Measurements from ENCODE around the gene TMEM132E. TPM values are rescaled to one million over a fixed set of nuclear protein-coding genes. Genes with fewer than 3 reads are reported as not detected.

TMEM132E gene
- total RNA-seq, 3 donors from 2014 or later: under 0.01 TPM; not detected in 1

- no peak for TF ChIP-seq POLR2A (IDR thresholded peaks at IDR 0.05)
- TF ChIP-seq CTCF (IDR thresholded peaks at IDR 0.05): no peak
- TF ChIP-seq POLR2AphosphoS5 (IDR thresholded peaks at IDR 0.05): no peak
- Histone ChIP-seq H3K36me3 (no peaks in the 10 kb centered on the region), H3K9me3 (no peaks in the 10 kb centered on the region), H3K27me3 (peaks cover 5 to 35% of the 10 kb centered on the region in 2 donors), H3K4me1 (peaks cover 0 to 5% of the 10 kb centered on the region in 2 donors), H3K27ac (no peak overlapping the region), H3K4me3 (no peak overlapping the region)
- intact Hi-C loops (cut with DNase I; ENCODE audit: low total_unique reads): no loop called here
- no peak for DNase-seq (ENCODE audit: low spot score in 2 of 2)
These were observed 43.7 kb downstream of the TMEM132E start for GRCh38 chr17:34622862-34623623.

- no peak for TF ChIP-seq POLR2A (IDR thresholded peaks at IDR 0.05)
- no peak for TF ChIP-seq POLR2AphosphoS5 (IDR thresholded peaks at IDR 0.05)
- no peak for TF ChIP-seq CTCF (IDR thresholded peaks at IDR 0.05)
- Histone ChIP-seq H3K27me3 (peaks cover 5 to 43% of the 10 kb centered on the region in 2 donors), H3K9me3 (no peaks in the 10 kb centered on the region), H3K36me3 (no peaks in the 10 kb centered on the region), H3K4me3 (no peak overlapping the region), H3K4me1 (peaks cover 0 to 5% of the 10 kb centered on the region in 2 donors), H3K27ac (no peak overlapping the region)
- DNase-seq (ENCODE audit: low spot score in 2 of 2): no peak
- intact Hi-C loops (cut with DNase I; ENCODE audit: low total_unique reads): no loop called here
These were observed 44.7 kb downstream of the TMEM132E start for GRCh38 chr17:34623856-34624766.

- no peak overlapping the region for H3K4me3 ChIP-seq
- TF ChIP-seq POLR2A (IDR thresholded peaks at IDR 0.05): no peak
- TF ChIP-seq CTCF (IDR thresholded peaks at IDR 0.05): no peak
- no peak for TF ChIP-seq POLR2AphosphoS5 (IDR thresholded peaks at IDR 0.05)
- peaks cover 5 to 44% of the 10 kb centered on the region in 2 donors for H3K27me3 ChIP-seq
- no peak for DNase-seq (ENCODE audit: low spot score in 2 of 2)
- H3K27ac ChIP-seq: no peak overlapping the region
- H3K4me1 ChIP-seq: peaks cover 0 to 5% of the 10 kb centered on the region in 2 donors
- intact Hi-C loops (cut with DNase I; ENCODE audit: low total_unique reads): loop anchor here (5.0 kb wide), 1 partner anchor 153 kb away; no protein-coding TSS in a partner anchor
- no peaks in the 10 kb centered on the region for H3K9me3 ChIP-seq
- no peaks in the 10 kb centered on the region for H3K36me3 ChIP-seq
These were observed 45.5 kb downstream of the TMEM132E start for GRCh38 chr17:34624767-34625383.

GRCh38 chr17:34626121-34626681 lies 46.8 kb downstream of the TMEM132E start:
- TF ChIP-seq POLR2AphosphoS5 (IDR thresholded peaks at IDR 0.05): no peak
- TF ChIP-seq POLR2A (IDR thresholded peaks at IDR 0.05): no peak
- TF ChIP-seq CTCF (IDR thresholded peaks at IDR 0.05): no peak

More at GRCh38 chr17:34626121-34626681, 46.8 kb downstream of the TMEM132E start:
- Histone ChIP-seq H3K9me3 (no peaks in the 10 kb centered on the region), H3K4me3 (peak overlapping the region in 1 of 3 donors; percentile 22), H3K27me3 (peaks cover 5 to 51% of the 10 kb centered on the region in 2 donors), H3K27ac (no peak overlapping the region), H3K4me1 (peaks cover 0 to 5% of the 10 kb centered on the region in 2 donors), H3K36me3 (no peaks in the 10 kb centered on the region)
- intact Hi-C loops (cut with DNase I; ENCODE audit: low total_unique reads): loop anchor here (5.0 kb wide), 1 partner anchor 154 kb away; no protein-coding TSS in a partner anchor
- DNase-seq (ENCODE audit: low spot score in 2 of 2): no peak

Measured in breast epithelium (tissue), 4 donors.